Measurements from ENCODE around the gene GLT8D1.

GLT8D1 gene

DNA sequence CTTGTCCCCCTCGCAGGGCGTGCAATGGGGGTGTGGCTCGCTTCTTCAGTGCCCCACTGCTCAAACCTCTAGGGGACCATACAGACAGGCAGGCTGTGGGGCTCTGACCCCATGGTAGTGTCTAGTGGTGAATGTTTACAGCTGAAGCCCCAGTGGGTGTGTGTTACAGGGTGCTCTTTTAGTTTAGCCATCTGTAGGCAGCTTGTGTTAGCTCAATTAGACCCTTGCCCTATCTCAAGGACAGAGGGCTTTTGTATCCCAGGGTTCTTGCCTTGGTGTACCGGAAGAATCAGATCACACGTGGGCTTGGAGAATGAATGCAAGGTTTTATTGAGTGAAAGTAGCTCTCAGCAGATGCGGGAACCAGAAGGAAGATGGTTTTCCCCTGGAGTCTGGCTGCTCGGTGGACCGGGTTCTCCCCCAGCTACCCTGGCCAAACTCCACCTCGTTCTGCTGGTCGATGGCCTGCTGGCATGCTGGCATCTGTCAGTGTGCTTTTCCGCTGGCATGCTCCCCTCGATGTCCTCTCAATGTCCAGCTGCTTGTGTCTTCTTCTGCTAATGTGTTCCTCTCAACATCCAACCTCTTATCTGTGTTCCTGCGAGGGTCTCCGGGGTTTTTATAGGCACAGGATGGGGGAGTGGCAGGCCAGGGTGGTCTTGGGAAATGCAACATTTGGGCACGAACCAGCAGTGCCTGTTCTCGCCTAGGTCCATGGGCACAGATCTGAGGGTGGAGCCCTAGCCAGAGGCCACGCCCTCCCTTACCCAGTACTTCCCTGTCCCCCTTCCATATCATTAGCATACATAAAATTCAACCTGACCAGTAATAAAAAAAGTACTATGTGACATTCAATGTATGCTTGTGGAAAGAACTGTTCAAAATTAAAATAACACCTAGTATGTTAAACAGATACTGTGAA lies 7.0 kb upstream of the GLT8D1 start:
- no peak for DNase-seq (ENCODE audit: low read depth)

GRCh38 chr3:52710512-52710911 lies 4.9 kb upstream of the GLT8D1 start:
- DNase-seq (ENCODE audit: low read depth): no peak

DNA sequence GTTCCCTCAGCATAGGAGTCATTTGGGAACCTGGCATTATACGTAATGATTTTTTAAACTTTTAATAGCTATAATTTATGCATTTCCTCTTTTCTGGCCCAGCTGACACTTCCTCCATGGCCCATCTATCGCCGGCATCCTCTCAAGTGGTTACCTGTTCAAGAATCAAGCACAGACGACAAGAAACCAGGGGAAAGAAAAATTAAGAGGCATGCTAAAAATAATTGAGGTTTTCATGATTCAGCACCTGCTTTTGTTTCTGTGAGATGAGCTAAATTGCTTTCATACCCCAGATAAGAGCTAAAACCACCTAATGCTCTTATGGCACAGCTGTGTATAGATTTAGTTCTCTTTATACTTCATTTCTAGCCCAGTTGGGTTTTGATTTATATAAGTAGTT lies 2.0 kb upstream of the GLT8D1 start:
- no peak for DNase-seq (ENCODE audit: low read depth)

- DNase-seq (ENCODE audit: low read depth): no peak
Measured at GRCh38 chr3:52705438-52705687, 228 bp downstream of the GLT8D1 start.

GRCh38 chr3:52704611-52705437 lies 767 bp downstream of the GLT8D1 start:
- DNase-seq (ENCODE audit: low read depth): no peak

DNA sequence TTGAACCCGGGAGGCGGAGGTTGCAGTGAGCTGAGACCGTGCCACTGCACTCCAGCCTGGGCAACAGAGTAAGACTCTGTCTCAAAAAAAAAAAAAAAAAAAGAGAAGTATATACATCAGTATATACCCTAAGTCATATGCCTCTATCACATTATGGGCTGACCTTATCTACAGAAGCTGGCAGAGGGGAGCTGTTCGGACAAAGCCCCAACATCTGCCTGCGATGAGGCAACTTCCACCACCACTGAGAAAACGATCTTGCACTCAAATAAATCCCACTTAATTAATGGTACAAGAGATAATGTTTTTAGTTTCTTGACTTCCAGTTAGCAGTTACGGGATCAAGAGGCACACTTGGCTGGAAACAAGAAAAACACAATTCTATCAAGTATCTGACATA lies 2.2 kb downstream of the GLT8D1 start:
- DNase-seq (ENCODE audit: low read depth): no peak

- no peak for DNase-seq (ENCODE audit: low read depth)
Measured at GRCh38 chr3:52697632-52697965, 8.0 kb downstream of the GLT8D1 start.

- DNase-seq (ENCODE audit: low read depth): no peak
Measured at GRCh38 chr3:52696830-52697631, 8.6 kb downstream of the GLT8D1 start.

DNA sequence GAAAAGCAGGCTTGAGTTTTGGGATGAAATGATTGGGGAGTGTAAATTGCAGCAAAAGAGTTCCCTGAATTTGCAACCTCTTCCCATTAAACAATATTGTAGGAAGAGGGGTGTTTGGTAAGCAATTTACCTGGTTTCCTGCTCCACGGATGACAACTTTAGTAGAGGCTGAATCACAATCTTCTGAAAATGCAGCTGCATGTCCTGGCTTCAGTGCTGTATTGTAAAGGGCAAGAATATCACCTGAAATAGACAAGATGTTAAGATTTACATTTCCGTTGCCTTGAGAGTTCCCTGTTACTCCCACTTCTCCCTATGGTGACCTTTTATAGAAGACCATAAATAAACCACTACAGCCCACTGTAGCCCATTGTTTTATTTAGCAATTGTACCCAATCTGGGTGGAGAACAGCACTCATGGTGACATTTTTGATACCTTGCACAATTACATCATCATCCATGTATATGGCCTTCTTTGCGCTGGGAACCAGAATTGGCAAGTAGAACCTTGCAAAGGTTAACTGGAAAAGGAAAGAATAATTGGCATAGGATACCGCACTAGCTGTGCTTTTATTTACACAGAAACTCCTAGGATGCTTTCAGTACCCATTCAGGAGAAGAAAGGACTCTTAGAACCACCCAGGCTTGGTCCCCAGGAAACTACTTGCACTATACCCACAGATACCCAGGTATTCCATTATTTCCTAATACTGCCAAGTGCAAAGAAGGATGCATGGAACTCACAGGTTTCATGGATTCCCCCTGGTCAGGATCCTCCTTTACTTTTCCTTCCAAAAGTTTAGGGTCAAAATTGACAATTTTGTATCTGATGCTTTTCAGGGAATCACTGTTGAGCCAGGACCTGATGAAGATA lies 9.6 kb downstream of the GLT8D1 start:
- no peak for DNase-seq (ENCODE audit: low read depth)

DNA sequence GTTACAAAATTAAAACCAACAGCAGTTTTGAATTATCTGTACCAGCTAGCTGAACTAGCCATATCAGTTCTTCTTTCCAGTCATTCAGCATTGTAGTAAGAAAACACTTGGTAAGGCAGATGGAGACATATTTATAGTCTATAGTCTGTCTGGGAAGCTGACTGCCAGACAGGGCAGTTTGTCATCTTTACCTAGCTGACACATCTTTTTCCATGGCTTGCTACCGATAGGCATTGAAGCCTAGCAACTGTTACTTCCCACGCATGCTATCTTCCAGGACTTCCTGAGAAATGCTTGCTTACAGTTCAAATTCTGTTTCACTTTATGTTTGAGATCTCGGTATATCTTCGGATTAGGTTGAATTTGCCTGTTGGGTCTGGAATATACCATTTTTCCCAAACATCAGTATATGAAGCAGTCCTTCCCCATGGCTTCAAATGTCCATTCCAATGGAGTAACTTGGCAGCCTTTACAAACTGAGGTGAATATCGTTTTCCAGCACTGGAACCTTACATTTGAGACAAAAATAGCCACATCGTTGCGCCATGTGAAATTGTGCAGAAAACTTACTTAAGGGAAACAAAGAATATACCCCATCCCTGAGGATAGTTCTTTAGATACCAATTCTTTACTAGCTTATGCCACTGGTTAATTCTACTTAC lies 10.9 kb downstream of the GLT8D1 start:
- DNase-seq (ENCODE audit: low read depth): no peak

- no peak for DNase-seq (ENCODE audit: low read depth)
Measured at GRCh38 chr3:52693071-52693470, 12.5 kb downstream of the GLT8D1 start.

DNA sequence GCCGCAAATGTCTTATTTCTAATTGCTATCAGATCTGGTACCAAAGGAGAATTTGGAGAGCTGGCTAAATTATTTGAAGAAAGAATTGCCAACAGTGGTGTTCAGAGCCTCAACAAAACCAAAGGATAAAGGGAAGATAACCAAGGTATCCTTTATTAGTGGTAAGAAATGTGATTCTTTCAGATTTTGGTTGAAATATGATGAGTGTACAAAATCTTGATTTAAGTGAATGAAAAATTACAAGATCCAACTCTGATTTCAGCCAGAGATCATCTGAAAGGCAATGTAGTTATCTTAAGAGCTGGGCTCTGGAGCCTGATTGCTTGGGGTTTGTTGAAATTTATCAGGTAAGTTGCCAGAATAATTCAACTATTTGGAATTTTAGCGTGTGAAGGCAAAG lies 15.0 kb downstream of the GLT8D1 start:
- DNase-seq (ENCODE audit: low read depth): no peak

DNA sequence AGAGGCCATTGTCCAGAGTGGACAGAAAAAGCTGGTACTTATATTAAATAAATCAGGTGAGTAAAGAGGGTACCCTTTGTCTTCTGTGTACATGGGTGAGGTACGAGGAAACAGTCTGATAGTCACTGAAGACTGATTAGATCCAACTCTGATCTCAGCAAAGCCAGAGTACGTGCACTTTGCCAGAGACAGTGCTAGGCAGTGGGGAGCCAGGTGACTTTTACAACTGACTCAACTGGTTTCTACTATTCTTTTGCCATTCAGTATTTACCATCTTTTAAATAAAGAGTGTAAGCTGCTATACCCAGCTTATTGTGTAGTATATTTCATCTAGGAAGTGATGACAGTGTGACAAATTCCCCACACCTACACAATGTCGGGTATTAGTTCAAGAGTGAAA lies 16.4 kb downstream of the GLT8D1 start:
- no peak for DNase-seq (ENCODE audit: low read depth)

- no peak for DNase-seq (ENCODE audit: low read depth)
Measured at GRCh38 chr3:52688266-52688665, 17.3 kb downstream of the GLT8D1 start.

GRCh38 chr3:52685709-52686691 lies 19.6 kb downstream of the GLT8D1 start, which contains the start of the genes GNL3 and PBRM1:
Gene GNL3 (plus strand): TSS chr3:52686032. CDS start chr3:52686093, 61 bp downstream.
Gene PBRM1 (minus strand): TSS chr3:52685913.
- DNase-seq (ENCODE audit: low read depth): peak; percentile 89

DNA sequence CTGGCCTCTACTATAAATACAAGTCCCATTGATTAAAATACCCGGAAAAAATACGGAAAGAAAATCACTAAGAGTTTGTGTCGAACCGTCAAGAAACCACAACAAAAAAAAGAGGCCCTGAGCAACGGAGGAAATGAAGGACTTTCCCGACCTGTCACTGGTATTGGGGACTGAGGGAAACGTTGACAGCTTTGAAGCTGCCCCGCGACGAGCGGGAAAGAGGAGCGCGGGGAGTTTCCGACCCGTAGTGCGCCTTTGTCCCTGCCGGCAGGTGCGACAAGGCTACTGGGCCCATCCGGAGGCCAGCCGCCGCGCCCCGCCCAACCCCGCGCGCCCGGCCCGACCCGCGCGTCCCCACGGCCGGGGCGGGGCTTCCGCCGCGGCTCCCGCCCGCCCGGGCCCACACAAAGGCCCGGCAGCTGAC lies 20.3 kb downstream of the GLT8D1 start:
- DNase-seq (ENCODE audit: low read depth): peak; percentile 54

GRCh38 chr3:52684184-52684583 lies 21.4 kb downstream of the GLT8D1 start:
- DNase-seq (ENCODE audit: low read depth): no peak

- DNase-seq (ENCODE audit: low read depth): no peak
Measured at GRCh38 chr3:52683611-52684010, 22.0 kb downstream of the GLT8D1 start.

DNA sequence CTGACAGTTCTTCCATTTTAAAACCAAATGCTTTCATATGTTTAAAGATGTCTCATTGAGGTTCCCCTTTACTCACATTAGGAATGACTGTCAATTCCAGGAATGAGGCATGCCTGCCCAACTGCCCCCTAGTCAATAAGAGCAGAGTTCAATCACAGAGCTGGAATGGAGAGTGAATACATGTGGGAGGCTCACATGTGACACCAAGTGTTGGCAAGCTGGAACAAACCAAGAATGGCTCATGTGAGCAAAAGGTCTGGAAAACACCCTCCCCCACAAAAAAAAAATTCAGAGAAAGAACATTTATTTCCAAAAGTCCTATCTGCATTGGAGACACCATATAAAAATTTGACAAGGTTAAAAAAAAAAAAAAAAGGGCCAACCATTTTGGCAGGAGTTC lies 23.6 kb downstream of the GLT8D1 start:
- DNase-seq (ENCODE audit: low read depth): peak; percentile 49

- DNase-seq (ENCODE audit: low read depth): no peak
Measured at GRCh38 chr3:52681596-52681995, 24.0 kb downstream of the GLT8D1 start.

All from GM04504 (cell line).